ENCODE data around the gene CRISP1. TPM values are rescaled to one million over a fixed set of nuclear protein-coding genes. Genes with fewer than 3 reads are reported as not detected.

Gene CRISP1
- total and polyA plus RNA-seq, 2 of the 8 experiments (the other 6 are each of a cell fraction or from before 2014, with no cell fraction given): not detected

DNA sequence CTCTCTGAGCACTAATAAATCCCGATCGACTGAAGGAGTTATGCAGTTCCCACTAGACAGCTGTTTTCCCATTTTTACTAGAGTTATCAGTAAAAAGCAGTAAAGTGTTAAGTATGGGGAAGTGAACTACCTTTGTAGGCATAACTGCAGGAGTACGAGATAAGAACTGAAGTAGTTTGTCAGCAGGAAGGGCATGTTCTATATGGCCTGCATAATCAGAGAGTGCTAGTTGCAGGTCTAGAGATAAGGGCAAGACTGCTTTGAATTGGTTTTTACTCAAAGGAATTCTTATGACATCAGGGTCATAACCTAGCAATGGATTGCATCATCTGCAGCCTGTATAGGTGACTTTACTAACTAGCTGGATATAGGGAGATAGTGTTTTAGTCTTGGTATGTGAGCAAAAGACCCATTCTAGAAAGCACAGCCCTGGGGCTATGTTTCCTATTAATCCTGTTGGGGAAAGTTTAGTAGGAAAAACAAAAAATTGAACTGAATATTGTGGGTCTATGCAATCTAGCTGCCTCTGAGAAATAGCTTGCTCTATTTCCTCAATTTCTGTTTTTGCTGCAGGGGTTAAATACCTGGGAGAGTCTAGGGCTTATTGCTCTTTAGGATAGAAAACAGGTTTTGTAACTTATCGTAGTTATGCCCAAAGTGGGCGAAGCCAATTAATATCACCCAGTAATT lies 22.6 kb upstream of the CRISP1 start:
- no peak overlapping the region for H3K9ac ChIP-seq (replicated peaks in 1 of 4; ENCODE audit: extremely low read depth in 1 of 4, low read depth in 3 of 4, low read length in 3 of 4)
- no peaks in the 10 kb centered on the region for H3K79me2 ChIP-seq (ENCODE audit: control insufficient read depth in 1 of 2, insufficient read depth in 2 of 2, low read length in 2 of 2)
- no peak overlapping the region for H3K56ac ChIP-seq (replicated peaks; ENCODE audit: insufficient read length, low read depth, low read length)
- no peak overlapping the region for H3K27ac ChIP-seq (ENCODE audit: low read depth, low read length)
- no peaks in the 10 kb centered on the region for H3K36me3 ChIP-seq (ENCODE audit: control insufficient read depth in 2 of 4, insufficient read depth in 4 of 4, low read length in 3 of 4)
- H2BK120ac ChIP-seq (replicated peaks; ENCODE audit: low read depth, low read length): no peak overlapping the region
- no peak overlapping the region for H3K18ac ChIP-seq (ENCODE audit: extremely low read depth, low read length)
- no peaks in the 10 kb centered on the region for H3K23me2 ChIP-seq (ENCODE audit: low read depth, low read length)
- no peak overlapping the region for H2AFZ ChIP-seq (ENCODE audit: low read length)
- CTCF ChIA-PET (ENCODE audit: partially characterized antibody): no interaction called here
- H2AK5ac ChIP-seq (ENCODE audit: low read depth, low read length): no peak overlapping the region
- no peak for TF ChIP-seq JUN (IDR thresholded peaks at IDR 0.05; ENCODE audit: low read depth, low read length)
- no peak for TF ChIP-seq SAP30 (IDR thresholded peaks at IDR 0.05; ENCODE audit: insufficient read depth, insufficient replicate concordance, low read length)
- TF ChIP-seq KDM4A (IDR thresholded peaks at IDR 0.05; ENCODE audit: low read depth, low read length, severe bottlenecking): no peak
- TF ChIP-seq NRF1 (IDR thresholded peaks at IDR 0.05; ENCODE audit: low read depth, low read length): no peak
- no peak for TF ChIP-seq EGR1 (IDR thresholded peaks at IDR 0.05; ENCODE audit: borderline replicate concordance, low read depth, low read length)
- H2BK15ac ChIP-seq (ENCODE audit: low read length): no peak overlapping the region
- POLR2A ChIA-PET (ENCODE audit: partially characterized antibody): no interaction called here
- 92% methylated on average over 5 of the region's 5 CpGs; no CpG with 5 or more reads in 1 of the 2 experiments for WGBS, 2 experiments (ENCODE audit: extremely low coverage in 1 of 2, insufficient coverage in 1 of 2, insufficient read length in 1 of 2, insufficient replicate concordance in 2 of 2, low coverage in 1 of 2, low lambda C conversion rate in 2 of 2, missing lambda C conversion rate in 1 of 2)
- H4K91ac ChIP-seq (replicated peaks; ENCODE audit: insufficient read length, low read length): no peak overlapping the region
- no peak overlapping the region for H3K4me3 ChIP-seq (ENCODE audit: extremely low read depth in 1 of 4, insufficient read depth in 2 of 4, low read depth in 3 of 4, low read length in 4 of 4)
- DNase-seq (ENCODE audit: low read depth in 1 of 2, low spot score in 2 of 2): no peak
- H3K9me3 ChIP-seq (ENCODE audit: insufficient read depth in 2 of 2, low read depth in 1 of 2, low read length in 1 of 2): peaks cover 0 to 2% of the 10 kb centered on the region in 2 experiments; a peak in 1 of 4 replicates
- H3K4me2 ChIP-seq (ENCODE audit: insufficient read depth in 1 of 2, low read depth in 2 of 2, low read length in 2 of 2): no peak overlapping the region
- no peak overlapping the region for H3K23ac ChIP-seq (ENCODE audit: insufficient read length)
- no peak overlapping the region for H4K5ac ChIP-seq (ENCODE audit: insufficient read length, low read depth, low read length)
- H2BK5ac ChIP-seq (ENCODE audit: low read depth, low read length): no peak overlapping the region
- peaks cover 0 to 22% (median 3%) of the 10 kb centered on the region in 4 experiments; a peak in 4 of 7 replicates for H3K4me1 ChIP-seq (replicated peaks in 1 of 4; ENCODE audit: control insufficient read depth in 3 of 4, insufficient read depth in 4 of 4, low read length in 3 of 4)
- no peaks in the 10 kb centered on the region for H4K20me1 ChIP-seq (replicated peaks in 1 of 2; ENCODE audit: control insufficient read depth in 1 of 2, insufficient read depth in 2 of 2, low read length in 2 of 2)
- no peak overlapping the region for H2BK12ac ChIP-seq (ENCODE audit: low read depth, low read length)
- H3K27me3 ChIP-seq (replicated peaks in 1 of 4; ENCODE audit: control insufficient read depth in 3 of 4, extremely low read depth in 1 of 4, insufficient read depth in 3 of 4, low read length in 3 of 4): peaks cover 15 to 46% (median 33%) of the 10 kb centered on the region in 4 experiments
- H3K4ac ChIP-seq (replicated peaks; ENCODE audit: insufficient read length, low read depth, low read length): no peak overlapping the region
- no peak overlapping the region for H2BK20ac ChIP-seq (ENCODE audit: low read length)
- no peak overlapping the region for H3K14ac ChIP-seq (ENCODE audit: insufficient read length)
- no peak for FAIRE-seq
- no peak overlapping the region for H4K8ac ChIP-seq (ENCODE audit: extremely low read depth, insufficient read depth, low read length)
- H3K79me1 ChIP-seq (ENCODE audit: low read depth, low read length): no peaks in the 10 kb centered on the region

Measured in H1 (cell line).